ENCODE data around the gene NOL11. TPM values are rescaled to one million over a fixed set of nuclear protein-coding genes. Genes with fewer than 3 reads are reported as not detected.

NOL11 gene
- total RNA-seq, 1 donor from 2014 or later = 32.8 TPM

GRCh38 chr17:67759355-67760171, 41.8 kb downstream of the NOL11 start:
- Histone ChIP-seq H3K36me3 (no peaks in the 10 kb centered on the region), H3K4me1 (no peaks in the 10 kb centered on the region), H3K27me3 (ENCODE audit: low read depth) (no peaks in the 10 kb centered on the region), H3K9me3 (no peaks in the 10 kb centered on the region), H3K4me3 (no peak overlapping the region), H3K27ac (no peak overlapping the region)
- TF ChIP-seq, protein P1, sequence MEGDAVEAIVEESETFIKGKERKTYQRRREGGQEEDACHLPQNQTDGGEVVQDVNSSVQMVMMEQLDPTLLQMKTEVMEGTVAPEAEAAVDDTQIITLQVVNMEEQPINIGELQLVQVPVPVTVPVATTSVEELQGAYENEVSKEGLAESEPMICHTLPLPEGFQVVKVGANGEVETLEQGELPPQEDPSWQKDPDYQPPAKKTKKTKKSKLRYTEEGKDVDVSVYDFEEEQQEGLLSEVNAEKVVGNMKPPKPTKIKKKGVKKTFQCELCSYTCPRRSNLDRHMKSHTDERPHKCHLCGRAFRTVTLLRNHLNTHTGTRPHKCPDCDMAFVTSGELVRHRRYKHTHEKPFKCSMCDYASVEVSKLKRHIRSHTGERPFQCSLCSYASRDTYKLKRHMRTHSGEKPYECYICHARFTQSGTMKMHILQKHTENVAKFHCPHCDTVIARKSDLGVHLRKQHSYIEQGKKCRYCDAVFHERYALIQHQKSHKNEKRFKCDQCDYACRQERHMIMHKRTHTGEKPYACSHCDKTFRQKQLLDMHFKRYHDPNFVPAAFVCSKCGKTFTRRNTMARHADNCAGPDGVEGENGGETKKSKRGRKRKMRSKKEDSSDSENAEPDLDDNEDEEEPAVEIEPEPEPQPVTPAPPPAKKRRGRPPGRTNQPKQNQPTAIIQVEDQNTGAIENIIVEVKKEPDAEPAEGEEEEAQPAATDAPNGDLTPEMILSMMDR (IDR thresholded peaks at IDR 0.05) = no peak
- DNase-seq (no peak), ATAC-seq (peak in 1 of 2 donors; percentile 53)
- intact Hi-C loops (cut with DNase I) = no loop called here

- Histone ChIP-seq H3K36me3 (no peaks in the 10 kb centered on the region), H3K4me1 (no peaks in the 10 kb centered on the region), H3K9me3 (no peaks in the 10 kb centered on the region), H3K4me3 (no peak overlapping the region), H3K27me3 (ENCODE audit: low read depth) (no peaks in the 10 kb centered on the region), H3K27ac (no peak overlapping the region)
- ATAC-seq (no peak), DNase-seq (no peak)
- intact Hi-C loops (cut with DNase I) = no loop called here
- TF ChIP-seq, protein P1 (IDR thresholded peaks at IDR 0.05) = no peak
Observed at GRCh38 chr17:67765623-67766022, 47.9 kb downstream of the NOL11 start.

- intact Hi-C loops (cut with DNase I) = no loop called here
- no peak for DNase-seq
- no peak overlapping the region for H3K4me3 ChIP-seq
- H3K27ac ChIP-seq = no peak overlapping the region
- H3K9me3 ChIP-seq = no peaks in the 10 kb centered on the region
- H3K4me1 ChIP-seq = no peaks in the 10 kb centered on the region
- no peak for ATAC-seq
- H3K27me3 ChIP-seq (ENCODE audit: low read depth) = no peaks in the 10 kb centered on the region
- TF ChIP-seq, protein P1 (IDR thresholded peaks at IDR 0.05) = no peak
- H3K36me3 ChIP-seq = no peaks in the 10 kb centered on the region
Observed at GRCh38 chr17:67769231-67769630, 51.5 kb downstream of the NOL11 start.

DNA sequence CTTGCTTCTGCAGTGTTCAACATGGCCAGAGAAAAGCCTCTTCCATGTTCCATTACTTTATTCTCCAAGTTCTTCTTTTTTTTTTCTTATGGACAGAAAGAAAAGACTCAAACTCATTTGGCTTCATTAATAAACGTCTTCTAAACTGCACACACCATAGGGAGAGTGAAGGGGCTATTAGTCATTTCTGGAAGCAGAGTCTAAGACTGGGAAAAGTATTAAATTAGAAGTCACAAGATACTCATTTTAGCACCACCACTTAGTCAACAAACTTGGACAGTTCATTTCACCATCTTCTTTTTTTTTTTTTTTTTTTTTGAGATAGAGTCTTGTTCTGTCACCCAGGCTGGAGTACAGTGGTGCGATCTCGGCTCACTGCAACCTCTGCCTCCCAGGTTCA, 52.8 kb downstream of the NOL11 start:
- TF ChIP-seq, protein P1 (IDR thresholded peaks at IDR 0.05) = no peak
- H3K4me1 ChIP-seq = no peaks in the 10 kb centered on the region
- no peaks in the 10 kb centered on the region for H3K27me3 ChIP-seq (ENCODE audit: low read depth)
- no peak overlapping the region for H3K4me3 ChIP-seq
- ATAC-seq (no peak), DNase-seq (no peak)
- H3K9me3 ChIP-seq = no peaks in the 10 kb centered on the region
- no peaks in the 10 kb centered on the region for H3K36me3 ChIP-seq
- intact Hi-C loops (cut with DNase I) = no loop called here
- H3K27ac ChIP-seq = no peak overlapping the region

- Histone ChIP-seq H3K9me3 (no peaks in the 10 kb centered on the region), H3K36me3 (no peaks in the 10 kb centered on the region), H3K27ac (no peak overlapping the region), H3K27me3 (ENCODE audit: low read depth) (no peaks in the 10 kb centered on the region), H3K4me1 (no peaks in the 10 kb centered on the region), H3K4me3 (no peak overlapping the region)
- DNase-seq (no peak), ATAC-seq (no peak)
- intact Hi-C loops (cut with DNase I) = no loop called here
- TF ChIP-seq, protein P1 (IDR thresholded peaks at IDR 0.05) = no peak
Observed at GRCh38 chr17:67772679-67773078, 54.9 kb downstream of the NOL11 start.
